H1 (cell line): ENCODE results near the gene COX6A2. TPM values are rescaled to one million over a fixed set of nuclear protein-coding genes. Genes with fewer than 3 reads are reported as not detected.
A peak's percentile ranks its signal among the peaks of the same experiment; 100 is the strongest.

Source experiments
- CEBPB ChIP-seq: IDR thresholded peaks from 2 replicates; pipeline ENCODE4 v1.6.1; 2012; ENCODE audit warnings: low read depth, low read length
- EZH2 ChIP-seq: fragments of 200-600 bp; sonication (generic); IDR thresholded peaks from 2 replicates; pipeline ENCODE4 v1.7.1; 2012; ENCODE audit warnings: low read depth, mild to moderate bottlenecking, moderate library complexity, low read length, inconsistent platforms; ENCODE audit not compliant: severe bottlenecking
- polyA plus RNA-seq, 7 experiments: library from polyadenylated mRNA; depleted of rRNA in 3 of 7; stranded (reverse) in 5 of 7; unstranded in 2 of 7; fragments of >200 nt in 5 of 7; fragments of 200-250 nt in 2 of 7; gene quantifications; 1 replicate in 5 of 7; 2 replicates in 1 of 7; 4 replicates in 1 of 7; pipeline versions ENCODE4 v1.2.1 to v1.2.3, GENCODE V29; 2011 to 2013; ENCODE audit warnings: missing spikeins in 2 of 7, mixed read lengths in 2 of 7
- total RNA-seq: library from RNA; stranded (reverse); fragmentation: NEBNext Ultra II Directional; extraction: Animal tissue kit (Norgen Biotek cat#: 25700); gene quantifications from 2 replicates; pipeline ENCODE4 v1.2.1, GENCODE V29; 2021
- TF ChIP-seq, protein P1 (sequence below): fragments of 300-600 bp; sonication (generic); IDR thresholded peaks from 2 replicates; pipeline ENCODE4 v1.7.1; 2012; ENCODE audit warnings: low read length, moderate library complexity, mild to moderate bottlenecking, inconsistent platforms; ENCODE audit not compliant: insufficient replicate concordance
- TF ChIP-seq, protein P2 (sequence below), 3 experiments: IDR thresholded peaks; 1 replicate in 2 of 3; 2 replicates in 1 of 3; pipeline versions ENCODE4 v1.5.1 to v1.6.1; 2011; ENCODE audit warnings: low read length in 3 of 3, mild to moderate bottlenecking in 3 of 3, inconsistent platforms in 2 of 3, low read depth in 1 of 3, moderate library complexity in 1 of 3; ENCODE audit not compliant: insufficient read depth in 1 of 3; ENCODE audit errors: control extremely low read depth in 1 of 3

Gene COX6A2
- total and polyA plus RNA-seq, 2 of the 8 experiments (the other 6 are each of a cell fraction or from before 2014, with no cell fraction given): 0.79 TPM; not detected in 1

DNA sequence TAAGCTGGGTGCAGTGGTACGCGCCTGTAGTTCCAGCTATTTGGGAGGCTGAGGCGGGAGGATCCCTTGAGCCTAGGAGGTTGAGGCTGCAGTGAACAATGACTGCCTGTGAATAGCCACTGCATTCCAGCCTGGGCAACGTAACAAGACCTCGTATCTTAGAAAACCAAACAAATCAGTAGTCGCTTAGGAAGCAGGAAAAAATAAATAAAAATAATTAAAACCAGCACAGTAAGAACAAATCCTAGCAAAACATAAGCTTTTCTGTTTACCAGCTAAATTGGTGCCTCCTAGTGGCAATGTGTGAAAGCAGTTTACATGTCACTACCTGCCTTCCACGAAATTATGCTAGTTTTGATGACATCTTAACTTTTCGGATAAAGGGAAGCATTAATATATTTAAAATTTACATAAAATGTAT, 32.4 kb upstream of the COX6A2 start (continued):
- TF ChIP-seq, protein P1, sequence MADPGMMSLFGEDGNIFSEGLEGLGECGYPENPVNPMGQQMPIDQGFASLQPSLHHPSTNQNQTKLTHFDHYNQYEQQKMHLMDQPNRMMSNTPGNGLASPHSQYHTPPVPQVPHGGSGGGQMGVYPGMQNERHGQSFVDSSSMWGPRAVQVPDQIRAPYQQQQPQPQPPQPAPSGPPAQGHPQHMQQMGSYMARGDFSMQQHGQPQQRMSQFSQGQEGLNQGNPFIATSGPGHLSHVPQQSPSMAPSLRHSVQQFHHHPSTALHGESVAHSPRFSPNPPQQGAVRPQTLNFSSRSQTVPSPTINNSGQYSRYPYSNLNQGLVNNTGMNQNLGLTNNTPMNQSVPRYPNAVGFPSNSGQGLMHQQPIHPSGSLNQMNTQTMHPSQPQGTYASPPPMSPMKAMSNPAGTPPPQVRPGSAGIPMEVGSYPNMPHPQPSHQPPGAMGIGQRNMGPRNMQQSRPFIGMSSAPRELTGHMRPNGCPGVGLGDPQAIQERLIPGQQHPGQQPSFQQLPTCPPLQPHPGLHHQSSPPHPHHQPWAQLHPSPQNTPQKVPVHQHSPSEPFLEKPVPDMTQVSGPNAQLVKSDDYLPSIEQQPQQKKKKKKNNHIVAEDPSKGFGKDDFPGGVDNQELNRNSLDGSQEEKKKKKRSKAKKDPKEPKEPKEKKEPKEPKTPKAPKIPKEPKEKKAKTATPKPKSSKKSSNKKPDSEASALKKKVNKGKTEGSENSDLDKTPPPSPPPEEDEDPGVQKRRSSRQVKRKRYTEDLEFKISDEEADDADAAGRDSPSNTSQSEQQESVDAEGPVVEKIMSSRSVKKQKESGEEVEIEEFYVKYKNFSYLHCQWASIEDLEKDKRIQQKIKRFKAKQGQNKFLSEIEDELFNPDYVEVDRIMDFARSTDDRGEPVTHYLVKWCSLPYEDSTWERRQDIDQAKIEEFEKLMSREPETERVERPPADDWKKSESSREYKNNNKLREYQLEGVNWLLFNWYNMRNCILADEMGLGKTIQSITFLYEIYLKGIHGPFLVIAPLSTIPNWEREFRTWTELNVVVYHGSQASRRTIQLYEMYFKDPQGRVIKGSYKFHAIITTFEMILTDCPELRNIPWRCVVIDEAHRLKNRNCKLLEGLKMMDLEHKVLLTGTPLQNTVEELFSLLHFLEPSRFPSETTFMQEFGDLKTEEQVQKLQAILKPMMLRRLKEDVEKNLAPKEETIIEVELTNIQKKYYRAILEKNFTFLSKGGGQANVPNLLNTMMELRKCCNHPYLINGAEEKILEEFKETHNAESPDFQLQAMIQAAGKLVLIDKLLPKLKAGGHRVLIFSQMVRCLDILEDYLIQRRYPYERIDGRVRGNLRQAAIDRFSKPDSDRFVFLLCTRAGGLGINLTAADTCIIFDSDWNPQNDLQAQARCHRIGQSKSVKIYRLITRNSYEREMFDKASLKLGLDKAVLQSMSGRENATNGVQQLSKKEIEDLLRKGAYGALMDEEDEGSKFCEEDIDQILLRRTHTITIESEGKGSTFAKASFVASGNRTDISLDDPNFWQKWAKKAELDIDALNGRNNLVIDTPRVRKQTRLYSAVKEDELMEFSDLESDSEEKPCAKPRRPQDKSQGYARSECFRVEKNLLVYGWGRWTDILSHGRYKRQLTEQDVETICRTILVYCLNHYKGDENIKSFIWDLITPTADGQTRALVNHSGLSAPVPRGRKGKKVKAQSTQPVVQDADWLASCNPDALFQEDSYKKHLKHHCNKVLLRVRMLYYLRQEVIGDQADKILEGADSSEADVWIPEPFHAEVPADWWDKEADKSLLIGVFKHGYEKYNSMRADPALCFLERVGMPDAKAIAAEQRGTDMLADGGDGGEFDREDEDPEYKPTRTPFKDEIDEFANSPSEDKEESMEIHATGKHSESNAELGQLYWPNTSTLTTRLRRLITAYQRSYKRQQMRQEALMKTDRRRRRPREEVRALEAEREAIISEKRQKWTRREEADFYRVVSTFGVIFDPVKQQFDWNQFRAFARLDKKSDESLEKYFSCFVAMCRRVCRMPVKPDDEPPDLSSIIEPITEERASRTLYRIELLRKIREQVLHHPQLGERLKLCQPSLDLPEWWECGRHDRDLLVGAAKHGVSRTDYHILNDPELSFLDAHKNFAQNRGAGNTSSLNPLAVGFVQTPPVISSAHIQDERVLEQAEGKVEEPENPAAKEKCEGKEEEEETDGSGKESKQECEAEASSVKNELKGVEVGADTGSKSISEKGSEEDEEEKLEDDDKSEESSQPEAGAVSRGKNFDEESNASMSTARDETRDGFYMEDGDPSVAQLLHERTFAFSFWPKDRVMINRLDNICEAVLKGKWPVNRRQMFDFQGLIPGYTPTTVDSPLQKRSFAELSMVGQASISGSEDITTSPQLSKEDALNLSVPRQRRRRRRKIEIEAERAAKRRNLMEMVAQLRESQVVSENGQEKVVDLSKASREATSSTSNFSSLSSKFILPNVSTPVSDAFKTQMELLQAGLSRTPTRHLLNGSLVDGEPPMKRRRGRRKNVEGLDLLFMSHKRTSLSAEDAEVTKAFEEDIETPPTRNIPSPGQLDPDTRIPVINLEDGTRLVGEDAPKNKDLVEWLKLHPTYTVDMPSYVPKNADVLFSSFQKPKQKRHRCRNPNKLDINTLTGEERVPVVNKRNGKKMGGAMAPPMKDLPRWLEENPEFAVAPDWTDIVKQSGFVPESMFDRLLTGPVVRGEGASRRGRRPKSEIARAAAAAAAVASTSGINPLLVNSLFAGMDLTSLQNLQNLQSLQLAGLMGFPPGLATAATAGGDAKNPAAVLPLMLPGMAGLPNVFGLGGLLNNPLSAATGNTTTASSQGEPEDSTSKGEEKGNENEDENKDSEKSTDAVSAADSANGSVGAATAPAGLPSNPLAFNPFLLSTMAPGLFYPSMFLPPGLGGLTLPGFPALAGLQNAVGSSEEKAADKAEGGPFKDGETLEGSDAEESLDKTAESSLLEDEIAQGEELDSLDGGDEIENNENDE: peak; percentile 22
- TF ChIP-seq CEBPB (no peak), EZH2 (no peak)
- TF ChIP-seq, protein P2, sequence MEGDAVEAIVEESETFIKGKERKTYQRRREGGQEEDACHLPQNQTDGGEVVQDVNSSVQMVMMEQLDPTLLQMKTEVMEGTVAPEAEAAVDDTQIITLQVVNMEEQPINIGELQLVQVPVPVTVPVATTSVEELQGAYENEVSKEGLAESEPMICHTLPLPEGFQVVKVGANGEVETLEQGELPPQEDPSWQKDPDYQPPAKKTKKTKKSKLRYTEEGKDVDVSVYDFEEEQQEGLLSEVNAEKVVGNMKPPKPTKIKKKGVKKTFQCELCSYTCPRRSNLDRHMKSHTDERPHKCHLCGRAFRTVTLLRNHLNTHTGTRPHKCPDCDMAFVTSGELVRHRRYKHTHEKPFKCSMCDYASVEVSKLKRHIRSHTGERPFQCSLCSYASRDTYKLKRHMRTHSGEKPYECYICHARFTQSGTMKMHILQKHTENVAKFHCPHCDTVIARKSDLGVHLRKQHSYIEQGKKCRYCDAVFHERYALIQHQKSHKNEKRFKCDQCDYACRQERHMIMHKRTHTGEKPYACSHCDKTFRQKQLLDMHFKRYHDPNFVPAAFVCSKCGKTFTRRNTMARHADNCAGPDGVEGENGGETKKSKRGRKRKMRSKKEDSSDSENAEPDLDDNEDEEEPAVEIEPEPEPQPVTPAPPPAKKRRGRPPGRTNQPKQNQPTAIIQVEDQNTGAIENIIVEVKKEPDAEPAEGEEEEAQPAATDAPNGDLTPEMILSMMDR (IDR thresholded peaks at IDR 0.05; ENCODE audit: control extremely low read depth in 1 of 3, insufficient read depth in 1 of 3, low read depth in 1 of 3, low read length in 3 of 3): peak in 1 of 3 experiments; percentile 63; a peak in 2 of 4 replicates
- TF ChIP-seq, all 59 proteins: peak for 3
